DMS79 treated with DMSO at 0.1 percent for 48 hours (cell line): Measurements from ENCODE around the gene TPP2.

Experiments
- DNase-seq: peaks from one replicate; lab custom pipeline; 2025; lab: John Stamatoyannopoulos, UW

TPP2 gene

GRCh38 chr13:102657630-102658029 is 60.8 kb downstream of the TPP2 start:
- no peak for DNase-seq

- peak; percentile 90 for DNase-seq
Observed at GRCh38 chr13:102658660-102659059, 61.9 kb downstream of the TPP2 start.

GRCh38 chr13:102659168-102659713 is 62.5 kb downstream of the TPP2 start:
- DNase-seq: no peak

- DNase-seq: no peak
Observed at GRCh38 chr13:102667023-102667422, 70.2 kb downstream of the TPP2 start.

- no peak for DNase-seq
Observed at GRCh38 chr13:102667911-102668310, 71.1 kb downstream of the TPP2 start.

GRCh38 chr13:102670130-102670529 is 73.3 kb downstream of the TPP2 start:
- DNase-seq: no peak

GRCh38 chr13:102675115-102675514 is 78.3 kb downstream of the TPP2 start:
- DNase-seq: no peak

GRCh38 chr13:102677122-102677521 is 80.3 kb downstream of the TPP2 start:
- DNase-seq: peak; percentile 72

- peak; percentile 87 for DNase-seq
Observed at GRCh38 chr13:102678339-102679107, 81.7 kb downstream of the TPP2 start.

- no peak for DNase-seq
Observed at GRCh38 chr13:102679449-102680132, 82.8 kb downstream of the TPP2 start.

GRCh38 chr13:102680133-102680717 is 83.4 kb downstream of the TPP2 start:
- no peak for DNase-seq

- no peak for DNase-seq
Observed at GRCh38 chr13:102680842-102681740, 84.3 kb downstream of the TPP2 start.

- DNase-seq: no peak
Observed at GRCh38 chr13:102682211-102682610, 85.4 kb downstream of the TPP2 start.

GRCh38 chr13:102682727-102683126 is 85.9 kb downstream of the TPP2 start:
- DNase-seq: no peak

- DNase-seq: no peak
Observed at GRCh38 chr13:102683637-102684036, 86.9 kb downstream of the TPP2 start.

GRCh38 chr13:102686024-102686423 is 89.2 kb downstream of the TPP2 start:
- DNase-seq: no peak

- DNase-seq: peak; percentile 18
Observed at GRCh38 chr13:102687520-102687919, 90.7 kb downstream of the TPP2 start.

GRCh38 chr13:102688306-102688973 is 91.7 kb downstream of the TPP2 start:
- DNase-seq: no peak

GRCh38 chr13:102690883-102691282 is 94.1 kb downstream of the TPP2 start:
- no peak for DNase-seq

GRCh38 chr13:102692491-102692826 is 95.7 kb downstream of the TPP2 start:
- no peak for DNase-seq

GRCh38 chr13:102693250-102693649 is 96.5 kb downstream of the TPP2 start:
- DNase-seq: no peak
